ENCODE data around the gene STARD13. TPM values are rescaled to one million over a fixed set of nuclear protein-coding genes. Genes with fewer than 3 reads are reported as not detected.

STARD13 gene
- total RNA-seq, 1 experiment from 2014 or later, result 4.1 TPM

DNA sequence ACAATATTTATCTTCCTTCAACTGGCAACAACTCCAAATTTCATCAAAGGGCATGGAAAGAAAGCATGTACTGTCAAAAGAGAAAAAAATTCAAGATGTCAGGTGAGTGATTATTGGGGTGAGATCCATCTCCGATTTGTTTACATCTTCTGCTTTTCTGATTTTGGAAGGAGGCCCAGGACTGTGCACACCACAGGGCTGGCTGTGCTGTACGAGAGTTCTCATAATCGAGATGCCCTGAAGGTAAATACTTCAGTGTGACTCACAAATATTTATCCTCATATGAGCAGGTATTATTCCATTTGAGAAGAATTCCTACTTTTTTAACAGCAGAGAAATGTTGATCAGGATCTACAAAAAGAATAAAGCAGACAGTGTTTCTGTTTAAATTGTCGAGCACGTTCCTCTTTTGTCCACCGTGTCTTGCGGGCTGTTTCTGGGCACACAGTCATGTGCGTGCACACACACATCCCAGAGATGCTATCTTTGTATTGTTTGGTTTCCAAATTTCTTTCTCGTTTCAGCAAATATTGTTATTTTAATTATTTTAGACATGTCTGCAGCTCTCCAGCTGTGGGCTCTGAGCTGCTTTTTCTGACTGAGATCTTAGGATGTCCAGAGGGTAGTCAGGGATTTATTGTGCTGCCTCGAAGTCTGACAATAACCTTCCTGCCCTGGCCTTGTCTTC, 165.6 kb downstream of the STARD13 start:
- Histone ChIP-seq H2AFZ (ENCODE audit: low read depth, low read length, poor library complexity, severe bottlenecking) (no peak overlapping the region), H3K4me3 (replicated peaks in 1 of 2; ENCODE audit: low read depth in 1 of 2, low read length in 2 of 2) (no peak overlapping the region)

More for the DNA sequence above, 165.6 kb downstream of the STARD13 start:
- Histone ChIP-seq H3K4me2 (ENCODE audit: low read length) (peak overlapping the region; percentile 39), H3K9me2 (ENCODE audit: insufficient read depth) (no peaks in the 10 kb centered on the region), H3K4me1 (ENCODE audit: control insufficient read depth in 1 of 2, insufficient read depth in 2 of 2, low read length in 2 of 2) (peaks cover 29 to 45% of the 10 kb centered on the region in 2 experiments), H3K36me3 (ENCODE audit: control insufficient read depth in 1 of 2, insufficient read depth in 2 of 2, low read length in 2 of 2) (no peaks in the 10 kb centered on the region), H4K20me1 (ENCODE audit: insufficient read depth) (no peaks in the 10 kb centered on the region), H3K27me3 (ENCODE audit: insufficient read depth, low read length) (no peaks in the 10 kb centered on the region), H3K79me2 (ENCODE audit: insufficient read depth, low read length) (no peaks in the 10 kb centered on the region), H3K9ac (ENCODE audit: low read length) (no peak overlapping the region), H3K9me3 (ENCODE audit: control insufficient read depth in 1 of 2, insufficient read depth in 1 of 2, low read depth in 1 of 2, low read length in 2 of 2) (no peaks in the 10 kb centered on the region), H3K27ac (ENCODE audit: low read depth, low read length) (peak overlapping the region; percentile 44; the same call in 1 of the 2 replicates)
- RAD21 ChIA-PET (ENCODE audit: low non-redundant PET in 1 of 2, low total read pairs in 2 of 2, uncharacterized antibody in 2 of 2, unreplicated experiment in 2 of 2), result no interaction called here
- peak; percentile 50; the same call in 1 of the 2 replicates for ATAC-seq
- intact Hi-C loops (cut with micrococcal nuclease), result no loop called here
- no TSS peak for BruUV-seq (replicated peaks)
- TF ChIP-seq, protein P1, sequence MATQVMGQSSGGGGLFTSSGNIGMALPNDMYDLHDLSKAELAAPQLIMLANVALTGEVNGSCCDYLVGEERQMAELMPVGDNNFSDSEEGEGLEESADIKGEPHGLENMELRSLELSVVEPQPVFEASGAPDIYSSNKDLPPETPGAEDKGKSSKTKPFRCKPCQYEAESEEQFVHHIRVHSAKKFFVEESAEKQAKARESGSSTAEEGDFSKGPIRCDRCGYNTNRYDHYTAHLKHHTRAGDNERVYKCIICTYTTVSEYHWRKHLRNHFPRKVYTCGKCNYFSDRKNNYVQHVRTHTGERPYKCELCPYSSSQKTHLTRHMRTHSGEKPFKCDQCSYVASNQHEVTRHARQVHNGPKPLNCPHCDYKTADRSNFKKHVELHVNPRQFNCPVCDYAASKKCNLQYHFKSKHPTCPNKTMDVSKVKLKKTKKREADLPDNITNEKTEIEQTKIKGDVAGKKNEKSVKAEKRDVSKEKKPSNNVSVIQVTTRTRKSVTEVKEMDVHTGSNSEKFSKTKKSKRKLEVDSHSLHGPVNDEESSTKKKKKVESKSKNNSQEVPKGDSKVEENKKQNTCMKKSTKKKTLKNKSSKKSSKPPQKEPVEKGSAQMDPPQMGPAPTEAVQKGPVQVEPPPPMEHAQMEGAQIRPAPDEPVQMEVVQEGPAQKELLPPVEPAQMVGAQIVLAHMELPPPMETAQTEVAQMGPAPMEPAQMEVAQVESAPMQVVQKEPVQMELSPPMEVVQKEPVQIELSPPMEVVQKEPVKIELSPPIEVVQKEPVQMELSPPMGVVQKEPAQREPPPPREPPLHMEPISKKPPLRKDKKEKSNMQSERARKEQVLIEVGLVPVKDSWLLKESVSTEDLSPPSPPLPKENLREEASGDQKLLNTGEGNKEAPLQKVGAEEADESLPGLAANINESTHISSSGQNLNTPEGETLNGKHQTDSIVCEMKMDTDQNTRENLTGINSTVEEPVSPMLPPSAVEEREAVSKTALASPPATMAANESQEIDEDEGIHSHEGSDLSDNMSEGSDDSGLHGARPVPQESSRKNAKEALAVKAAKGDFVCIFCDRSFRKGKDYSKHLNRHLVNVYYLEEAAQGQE (IDR thresholded peaks at IDR 0.05; ENCODE audit: low read depth), result no peak
- no peak for TF ChIP-seq YY1 (IDR thresholded peaks at IDR 0.05; ENCODE audit: extremely low read depth, insufficient replicate concordance, low read depth, low read length)
- TF ChIP-seq, protein P2, sequence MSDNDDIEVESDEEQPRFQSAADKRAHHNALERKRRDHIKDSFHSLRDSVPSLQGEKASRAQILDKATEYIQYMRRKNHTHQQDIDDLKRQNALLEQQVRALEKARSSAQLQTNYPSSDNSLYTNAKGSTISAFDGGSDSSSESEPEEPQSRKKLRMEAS (IDR thresholded peaks at IDR 0.05), result no peak
- TF ChIP-seq, protein P3, sequence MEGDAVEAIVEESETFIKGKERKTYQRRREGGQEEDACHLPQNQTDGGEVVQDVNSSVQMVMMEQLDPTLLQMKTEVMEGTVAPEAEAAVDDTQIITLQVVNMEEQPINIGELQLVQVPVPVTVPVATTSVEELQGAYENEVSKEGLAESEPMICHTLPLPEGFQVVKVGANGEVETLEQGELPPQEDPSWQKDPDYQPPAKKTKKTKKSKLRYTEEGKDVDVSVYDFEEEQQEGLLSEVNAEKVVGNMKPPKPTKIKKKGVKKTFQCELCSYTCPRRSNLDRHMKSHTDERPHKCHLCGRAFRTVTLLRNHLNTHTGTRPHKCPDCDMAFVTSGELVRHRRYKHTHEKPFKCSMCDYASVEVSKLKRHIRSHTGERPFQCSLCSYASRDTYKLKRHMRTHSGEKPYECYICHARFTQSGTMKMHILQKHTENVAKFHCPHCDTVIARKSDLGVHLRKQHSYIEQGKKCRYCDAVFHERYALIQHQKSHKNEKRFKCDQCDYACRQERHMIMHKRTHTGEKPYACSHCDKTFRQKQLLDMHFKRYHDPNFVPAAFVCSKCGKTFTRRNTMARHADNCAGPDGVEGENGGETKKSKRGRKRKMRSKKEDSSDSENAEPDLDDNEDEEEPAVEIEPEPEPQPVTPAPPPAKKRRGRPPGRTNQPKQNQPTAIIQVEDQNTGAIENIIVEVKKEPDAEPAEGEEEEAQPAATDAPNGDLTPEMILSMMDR (IDR thresholded peaks at IDR 0.05 in 2 of 3, conservative IDR thresholded peaks at IDR 0.05 in 1 of 3; ENCODE audit: borderline replicate concordance in 1 of 3, insufficient read depth in 1 of 3, low read depth in 2 of 3, low read length in 2 of 3), result no peak
- no peak for TF ChIP-seq RAD21 (IDR thresholded peaks at IDR 0.05; ENCODE audit: low read depth)
- no peak for TF ChIP-seq ZFX (IDR thresholded peaks at IDR 0.05)
- no peak for TF ChIP-seq TCF7L2 (IDR thresholded peaks at IDR 0.05; ENCODE audit: borderline replicate concordance, extremely low read depth, insufficient read depth, insufficient read length)
- TF ChIP-seq JUND (IDR thresholded peaks at IDR 0.05), result no peak
- no peak for TF ChIP-seq CEBPB (IDR thresholded peaks at IDR 0.05; ENCODE audit: low read depth)
- TF ChIP-seq ZNF274 (IDR thresholded peaks at IDR 0.05; ENCODE audit: low read depth, low read length), result no peak
- TF ChIP-seq EZH2phosphoT487 (IDR thresholded peaks at IDR 0.05; ENCODE audit: borderline replicate concordance), result no peak
- no peak for TF ChIP-seq FOSL1 (IDR thresholded peaks at IDR 0.05; ENCODE audit: low read depth)
- no peak for TF ChIP-seq SP1 (IDR thresholded peaks at IDR 0.05; ENCODE audit: low read depth)
- POLR2A ChIA-PET, result interaction anchor here (1.2 kb wide), 1 partner anchor 8 kb away, joined by 4 read pairs; no protein-coding TSS in a partner anchor
- peak; percentile 6 for DNase-seq (ENCODE audit: low read depth, low spot score)
- CTCF ChIA-PET, result no interaction called here
